HepG2 (cell line): ENCODE results near the gene ANKS1B.

Experiments used
- DNMT3B ChIP-seq: conservative IDR thresholded peaks from 2 replicates; pipeline ENCODE4 v1.6.1; 2016; ENCODE audit warnings: missing biosample characterization, control low read depth
- GLI4 ChIP-seq: sonication (generic); formaldehyde crosslinking; IDR thresholded peaks from 2 replicates; pipeline ENCODE4 v1.5.1; 2020; ENCODE audit warnings: missing genetic modification reagents, mild to moderate bottlenecking, moderate library complexity, borderline replicate concordance
- GPBP1L1 ChIP-seq: sonication (generic); formaldehyde crosslinking; IDR thresholded peaks from 2 replicates; pipeline ENCODE4 v1.5.0; 2020; ENCODE audit warnings: mild to moderate bottlenecking, missing genetic modification reagents
- PAXIP1 ChIP-seq: sonication (generic); formaldehyde crosslinking; conservative IDR thresholded peaks from 2 replicates; pipeline ENCODE4 v1.4.0; 2020; ENCODE audit warnings: mild to moderate bottlenecking, missing genetic modification reagents, moderate library complexity
- POLR2A ChIP-seq, 2 experiments: IDR thresholded peaks; 2 replicates each; pipeline ENCODE4 v1.6.1; 2011; ENCODE audit warnings: low read depth in 2 of 2, low read length in 2 of 2, mild to moderate bottlenecking in 1 of 2, moderate library complexity in 1 of 2; ENCODE audit not compliant: insufficient read depth in 1 of 2
- RNF2 ChIP-seq: fragments of 450-650 bp; conservative IDR thresholded peaks from 2 replicates; pipeline ENCODE4 v1.6.1; 2016; ENCODE audit warnings: low read depth
- TARDBP ChIP-seq: sonication (generic); formaldehyde crosslinking; IDR thresholded peaks from 2 replicates; pipeline ENCODE4 v1.8.0; 2022; ENCODE audit warnings: mild to moderate bottlenecking, missing genetic modification reagents
- ZFX ChIP-seq: sonication (generic); formaldehyde crosslinking; IDR thresholded peaks from 2 replicates; pipeline ENCODE4 v1.4.0; 2020; ENCODE audit warnings: mild to moderate bottlenecking, low read depth, missing genetic modification reagents, moderate library complexity
- ZNF766 ChIP-seq: sonication (generic); formaldehyde crosslinking; IDR thresholded peaks from 2 replicates; pipeline ENCODE4 v1.5.0; 2020; ENCODE audit warnings: missing genetic modification reagents, borderline replicate concordance
- ZSCAN9 ChIP-seq: IDR thresholded peaks from 2 replicates; pipeline ENCODE4 v1.6.1; 2016; ENCODE audit warnings: borderline replicate concordance
- TF ChIP-seq, protein P1 (sequence below): sonication (generic); formaldehyde crosslinking; IDR thresholded peaks from 2 replicates; pipeline ENCODE4 v1.8.1; 2023; ENCODE audit warnings: mild to moderate bottlenecking, missing genetic modification reagents, borderline replicate concordance
- TF ChIP-seq, protein P2 (sequence below): sonication (generic); formaldehyde crosslinking; IDR thresholded peaks from 2 replicates; pipeline ENCODE4 v1.8.1; 2022; ENCODE audit warnings: mild to moderate bottlenecking, missing genetic modification reagents
- TF ChIP-seq, protein P3 (sequence below): sonication (generic); formaldehyde crosslinking; IDR thresholded peaks from 2 replicates; pipeline ENCODE4 v1.4.0; 2020; ENCODE audit warnings: missing genetic modification reagents, borderline replicate concordance

GRCh38 chr12:99029511-99030271, 955.0 kb downstream of the ANKS1B start:
- TF ChIP-seq ZNF766 (no peak), DNMT3B (CRISPR knock-in tag) (no peak), ZSCAN9 (CRISPR knock-in tag) (no peak), GLI4 (CRISPR knock-in tag) (no peak), GPBP1L1 (CRISPR knock-in tag) (no peak), ZFX (CRISPR knock-in tag) (no peak), POLR2A (IDR thresholded peaks at IDR 0.05; ENCODE audit: insufficient read depth in 1 of 2, low read depth in 2 of 2, low read length in 2 of 2) (no peak), RNF2 (no peak), TARDBP (CRISPR knock-in tag) (no peak), PAXIP1 (CRISPR knock-in tag) (no peak)
- TF ChIP-seq, protein P1, sequence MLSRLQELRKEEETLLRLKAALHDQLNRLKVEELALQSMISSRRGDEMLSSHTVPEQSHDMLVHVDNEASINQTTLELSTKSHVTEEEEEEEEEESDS (CRISPR knock-in tag) = no peak
- TF ChIP-seq, protein P2, sequence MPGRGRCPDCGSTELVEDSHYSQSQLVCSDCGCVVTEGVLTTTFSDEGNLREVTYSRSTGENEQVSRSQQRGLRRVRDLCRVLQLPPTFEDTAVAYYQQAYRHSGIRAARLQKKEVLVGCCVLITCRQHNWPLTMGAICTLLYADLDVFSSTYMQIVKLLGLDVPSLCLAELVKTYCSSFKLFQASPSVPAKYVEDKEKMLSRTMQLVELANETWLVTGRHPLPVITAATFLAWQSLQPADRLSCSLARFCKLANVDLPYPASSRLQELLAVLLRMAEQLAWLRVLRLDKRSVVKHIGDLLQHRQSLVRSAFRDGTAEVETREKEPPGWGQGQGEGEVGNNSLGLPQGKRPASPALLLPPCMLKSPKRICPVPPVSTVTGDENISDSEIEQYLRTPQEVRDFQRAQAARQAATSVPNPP = no peak
- TF ChIP-seq, protein P3, sequence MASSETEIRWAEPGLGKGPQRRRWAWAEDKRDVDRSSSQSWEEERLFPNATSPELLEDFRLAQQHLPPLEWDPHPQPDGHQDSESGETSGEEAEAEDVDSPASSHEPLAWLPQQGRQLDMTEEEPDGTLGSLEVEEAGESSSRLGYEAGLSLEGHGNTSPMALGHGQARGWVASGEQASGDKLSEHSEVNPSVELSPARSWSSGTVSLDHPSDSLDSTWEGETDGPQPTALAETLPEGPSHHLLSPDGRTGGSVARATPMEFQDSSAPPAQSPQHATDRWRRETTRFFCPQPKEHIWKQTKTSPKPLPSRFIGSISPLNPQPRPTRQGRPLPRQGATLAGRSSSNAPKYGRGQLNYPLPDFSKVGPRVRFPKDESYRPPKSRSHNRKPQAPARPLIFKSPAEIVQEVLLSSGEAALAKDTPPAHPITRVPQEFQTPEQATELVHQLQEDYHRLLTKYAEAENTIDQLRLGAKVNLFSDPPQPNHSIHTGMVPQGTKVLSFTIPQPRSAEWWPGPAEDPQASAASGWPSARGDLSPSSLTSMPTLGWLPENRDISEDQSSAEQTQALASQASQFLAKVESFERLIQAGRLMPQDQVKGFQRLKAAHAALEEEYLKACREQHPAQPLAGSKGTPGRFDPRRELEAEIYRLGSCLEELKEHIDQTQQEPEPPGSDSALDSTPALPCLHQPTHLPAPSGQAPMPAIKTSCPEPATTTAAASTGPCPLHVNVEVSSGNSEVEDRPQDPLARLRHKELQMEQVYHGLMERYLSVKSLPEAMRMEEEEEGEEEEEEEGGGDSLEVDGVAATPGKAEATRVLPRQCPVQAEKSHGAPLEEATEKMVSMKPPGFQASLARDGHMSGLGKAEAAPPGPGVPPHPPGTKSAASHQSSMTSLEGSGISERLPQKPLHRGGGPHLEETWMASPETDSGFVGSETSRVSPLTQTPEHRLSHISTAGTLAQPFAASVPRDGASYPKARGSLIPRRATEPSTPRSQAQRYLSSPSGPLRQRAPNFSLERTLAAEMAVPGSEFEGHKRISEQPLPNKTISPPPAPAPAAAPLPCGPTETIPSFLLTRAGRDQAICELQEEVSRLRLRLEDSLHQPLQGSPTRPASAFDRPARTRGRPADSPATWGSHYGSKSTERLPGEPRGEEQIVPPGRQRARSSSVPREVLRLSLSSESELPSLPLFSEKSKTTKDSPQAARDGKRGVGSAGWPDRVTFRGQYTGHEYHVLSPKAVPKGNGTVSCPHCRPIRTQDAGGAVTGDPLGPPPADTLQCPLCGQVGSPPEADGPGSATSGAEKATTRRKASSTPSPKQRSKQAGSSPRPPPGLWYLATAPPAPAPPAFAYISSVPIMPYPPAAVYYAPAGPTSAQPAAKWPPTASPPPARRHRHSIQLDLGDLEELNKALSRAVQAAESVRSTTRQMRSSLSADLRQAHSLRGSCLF = no peak
